Choroid plexus epithelial cell (primary cell): ENCODE results near the gene APH1A.
A peak's percentile ranks its signal among the peaks of the same experiment; 100 is the strongest.
"Not testable (repeated sequence)": the region's sequence is repeated elsewhere in the genome, so short reads cannot be mapped to it uniquely, and the experiment has no call there.

Experiments used
- DNase-seq: peaks from one replicate; pipeline ENCODE4 v3.0.0-alpha.2; 2010; ENCODE audit warnings: low read depth
- H3K4me3 ChIP-seq: 2 replicates; pipeline ENCODE4 v1.5.1; 2011; ENCODE audit warnings: low read depth, mild to moderate bottlenecking, control low read depth, low read length, moderate library complexity
- TF ChIP-seq, protein P1 (sequence below): conservative IDR thresholded peaks from 2 replicates; pipeline ENCODE4 v1.5.1; 2011; ENCODE audit warnings: low read depth, mild to moderate bottlenecking, control low read depth, inconsistent platforms, low read length, moderate library complexity

Gene APH1A

GRCh38 chr1:150268705-150269403 is at the start of gene APH1A:
Gene APH1A, minus strand, starts transcription at chr1:150269016. Its CDS starts 206 bp downstream, at chr1:150268810.
- peak within 1 kb of the TSS; percentile 76 for H3K4me3 ChIP-seq
- TF ChIP-seq, protein P1, sequence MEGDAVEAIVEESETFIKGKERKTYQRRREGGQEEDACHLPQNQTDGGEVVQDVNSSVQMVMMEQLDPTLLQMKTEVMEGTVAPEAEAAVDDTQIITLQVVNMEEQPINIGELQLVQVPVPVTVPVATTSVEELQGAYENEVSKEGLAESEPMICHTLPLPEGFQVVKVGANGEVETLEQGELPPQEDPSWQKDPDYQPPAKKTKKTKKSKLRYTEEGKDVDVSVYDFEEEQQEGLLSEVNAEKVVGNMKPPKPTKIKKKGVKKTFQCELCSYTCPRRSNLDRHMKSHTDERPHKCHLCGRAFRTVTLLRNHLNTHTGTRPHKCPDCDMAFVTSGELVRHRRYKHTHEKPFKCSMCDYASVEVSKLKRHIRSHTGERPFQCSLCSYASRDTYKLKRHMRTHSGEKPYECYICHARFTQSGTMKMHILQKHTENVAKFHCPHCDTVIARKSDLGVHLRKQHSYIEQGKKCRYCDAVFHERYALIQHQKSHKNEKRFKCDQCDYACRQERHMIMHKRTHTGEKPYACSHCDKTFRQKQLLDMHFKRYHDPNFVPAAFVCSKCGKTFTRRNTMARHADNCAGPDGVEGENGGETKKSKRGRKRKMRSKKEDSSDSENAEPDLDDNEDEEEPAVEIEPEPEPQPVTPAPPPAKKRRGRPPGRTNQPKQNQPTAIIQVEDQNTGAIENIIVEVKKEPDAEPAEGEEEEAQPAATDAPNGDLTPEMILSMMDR = no peak
- DNase-seq = peak; percentile 98

- H3K4me3 ChIP-seq, DNase-seq: not testable (repeated sequence)
Observed at GRCh38 chr1:150314691-150315090, 45.9 kb upstream of the APH1A start.

DNA sequence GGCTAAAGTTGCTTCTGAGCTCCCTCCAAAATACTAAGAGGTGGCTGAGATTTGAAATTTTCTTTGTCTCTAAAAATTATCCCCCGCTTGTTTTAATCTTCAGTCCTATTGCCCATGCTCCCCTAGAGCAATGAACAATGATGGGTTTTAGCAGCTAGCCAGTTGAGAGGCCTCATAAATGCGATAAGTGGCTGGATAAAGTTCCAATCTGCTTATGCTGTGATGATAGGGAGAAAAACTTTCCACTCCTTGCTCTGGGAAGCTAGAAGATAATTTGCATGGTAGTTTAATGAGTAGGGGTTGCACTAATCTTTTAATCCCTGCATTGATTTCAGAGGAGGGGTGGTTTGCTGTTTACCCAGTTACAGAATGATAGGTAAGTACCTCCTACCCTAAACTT is 42.9 kb upstream of the APH1A start:
- DNase-seq = no peak
- TF ChIP-seq, protein P1 = no peak
- H3K4me3 ChIP-seq = no peak overlapping the region

DNA sequence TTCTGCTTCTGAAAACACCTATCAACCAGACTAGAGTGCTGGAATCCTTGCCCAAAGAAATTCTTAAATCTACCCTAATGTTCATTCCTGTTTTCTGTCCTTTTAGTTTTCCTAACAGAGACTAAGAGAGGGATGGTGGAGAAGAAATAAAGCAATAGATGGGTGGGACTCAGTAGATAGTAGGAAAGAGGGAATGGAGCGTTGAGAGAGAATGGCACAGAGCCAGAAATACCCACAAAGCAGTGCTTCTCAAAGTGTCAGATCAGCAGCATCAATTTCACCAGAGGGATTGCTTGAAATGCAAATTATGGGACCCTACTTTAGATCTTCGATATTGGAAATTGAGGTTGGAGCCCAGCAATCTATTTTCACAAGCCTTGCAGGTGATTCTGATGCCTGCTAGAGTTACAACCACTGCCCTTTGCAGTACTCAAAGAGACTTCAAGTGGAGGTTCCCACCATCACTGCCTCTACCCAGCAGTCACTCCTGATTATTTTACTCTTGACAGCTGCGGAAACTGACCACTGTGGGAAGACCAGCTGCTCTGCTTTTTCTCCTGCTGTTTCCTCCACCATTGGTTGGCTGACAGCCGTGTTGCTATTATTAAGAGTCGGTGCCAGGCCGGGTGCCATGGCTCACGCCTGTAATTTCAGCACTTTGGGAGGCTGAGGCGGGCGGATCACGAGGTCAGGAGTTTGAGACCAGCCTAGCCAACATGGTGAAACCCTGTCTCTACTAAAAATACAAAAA is 41.1 kb upstream of the APH1A start:
- no peak for DNase-seq
- H3K4me3 ChIP-seq = no peak overlapping the region
- TF ChIP-seq, protein P1 = no peak

DNA sequence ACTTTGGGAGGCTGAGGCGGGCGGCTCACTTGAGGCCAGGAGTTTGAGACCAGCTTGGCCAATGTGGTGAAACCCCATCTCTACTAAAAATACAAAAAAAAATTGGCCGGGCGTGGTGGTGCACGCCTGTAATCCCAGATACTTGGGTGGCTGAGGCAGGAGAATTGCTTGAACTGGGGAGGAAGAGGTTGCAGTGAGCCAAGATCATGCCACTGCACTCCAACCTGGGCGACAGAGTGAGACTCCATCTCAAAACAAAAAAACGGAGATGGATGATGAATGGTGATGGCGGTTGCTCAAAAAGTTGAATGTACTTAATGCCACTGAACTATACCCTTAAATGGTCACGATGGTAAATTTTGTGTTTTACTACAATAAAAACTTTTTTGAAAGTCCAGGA is 39.8 kb upstream of the APH1A start:
- H3K4me3 ChIP-seq, DNase-seq: not testable (repeated sequence)

- TF ChIP-seq, protein P1 = no peak
- no peak for DNase-seq
- H3K4me3 ChIP-seq = no peak overlapping the region
Observed at GRCh38 chr1:150302902-150303301, 34.1 kb upstream of the APH1A start.

DNA sequence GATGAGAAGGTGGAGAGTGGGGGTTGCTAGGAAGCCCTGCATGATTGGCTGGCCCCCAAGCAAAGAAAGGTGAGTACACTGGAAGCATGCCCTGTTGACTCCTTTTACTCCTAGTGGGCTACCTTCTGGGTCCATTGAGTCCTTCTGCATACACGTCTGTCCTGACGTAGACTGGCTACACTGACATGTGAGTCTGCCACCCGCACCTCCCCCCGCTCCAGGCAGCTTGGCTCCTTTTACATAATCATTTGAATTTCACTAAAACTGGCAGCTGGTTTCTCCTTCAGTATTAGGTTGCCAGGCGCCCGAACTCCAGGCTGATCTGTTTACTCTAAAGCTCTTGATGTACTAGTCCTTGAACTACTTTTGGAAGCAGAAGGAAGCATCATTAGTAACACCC is 33.5 kb upstream of the APH1A start:
- DNase-seq = no peak
- TF ChIP-seq, protein P1 = no peak
- no peak overlapping the region for H3K4me3 ChIP-seq

GRCh38 chr1:150299716-150300115 is 30.9 kb upstream of the APH1A start:
- H3K4me3 ChIP-seq = no peak overlapping the region
- DNase-seq = no peak
- TF ChIP-seq, protein P1 = no peak
